Prostate gland (tissue), 2 donors: ENCODE measurements around the gene SLC44A3.

ENCODE experiments used
- CTCF ChIP-seq, 4 experiments: fragments of 200-600 bp in 2 of 4; fragments of 450-650 bp in 2 of 4; sonication (generic) in 2 of 4; IDR thresholded peaks; 1 replicate in 3 of 4; 2 replicates in 1 of 4; pipeline ENCODE4 v1.5.1; 2016 to 2019; ENCODE audit warnings: antibody characterized with exemption in 4 of 4, mild to moderate bottlenecking in 2 of 4, moderate library complexity in 2 of 4
- POLR2AphosphoS5 ChIP-seq: sonication (generic); formaldehyde crosslinking; IDR thresholded peaks from one replicate; pipeline ENCODE4 v1.6.1; 2017; ENCODE audit warnings: antibody characterized with exemption

GRCh38 chr1:94798054-94798453 is 22.1 kb upstream of the SLC44A3 start:
- TF ChIP-seq POLR2AphosphoS5, result no peak
- TF ChIP-seq CTCF (IDR thresholded peaks at IDR 0.05), result no peak
